ENCODE measurements around the gene URM1.

The URM1 gene

GRCh38 chr9:128344931-128345605 lies 26.1 kb upstream of the URM1 start:
- FAIRE-seq (no peak), DNase-seq (ENCODE audit: insufficient read length, low spot score) (no peak)

- no peak for DNase-seq (ENCODE audit: insufficient read length, low spot score)
- no peak for FAIRE-seq
Measured at GRCh38 chr9:128349125-128349524, 22.0 kb upstream of the URM1 start.

- FAIRE-seq (no peak), DNase-seq (ENCODE audit: insufficient read length, low spot score) (no peak)
Measured at GRCh38 chr9:128349772-128350171, 21.4 kb upstream of the URM1 start.

- FAIRE-seq (no peak), DNase-seq (ENCODE audit: insufficient read length, low spot score) (no peak)
Measured at GRCh38 chr9:128355451-128355850, 15.7 kb upstream of the URM1 start.

- no peak for DNase-seq (ENCODE audit: insufficient read length, low spot score)
- FAIRE-seq, result no peak
Measured at GRCh38 chr9:128358090-128358489, 13.1 kb upstream of the URM1 start.

- DNase-seq (ENCODE audit: insufficient read length, low spot score), result no peak
- FAIRE-seq, result no peak
Measured at GRCh38 chr9:128358861-128359260, 12.3 kb upstream of the URM1 start.

GRCh38 chr9:128360826-128361225 lies 10.3 kb upstream of the URM1 start:
- FAIRE-seq, result no peak
- DNase-seq (ENCODE audit: insufficient read length, low spot score), result no peak

- FAIRE-seq (no peak), DNase-seq (ENCODE audit: insufficient read length, low spot score) (no peak)
Measured at GRCh38 chr9:128361296-128361985, 9.7 kb upstream of the URM1 start.

- FAIRE-seq, result peak; percentile 92
- DNase-seq (ENCODE audit: insufficient read length, low spot score), result peak; percentile 85
Measured at GRCh38 chr9:128361986-128362646, 9.1 kb upstream of the URM1 start.

- FAIRE-seq, result no peak
- DNase-seq (ENCODE audit: insufficient read length, low spot score), result no peak
Measured at GRCh38 chr9:128362774-128363173, 8.4 kb upstream of the URM1 start.

GRCh38 chr9:128365525-128365924 lies 5.6 kb upstream of the URM1 start:
- FAIRE-seq (no peak), DNase-seq (ENCODE audit: insufficient read length, low spot score) (no peak)

GRCh38 chr9:128369024-128369706 lies 2.0 kb upstream of the URM1 start:
- FAIRE-seq (no peak), DNase-seq (ENCODE audit: insufficient read length, low spot score) (no peak)

- DNase-seq (ENCODE audit: insufficient read length, low spot score) (no peak), FAIRE-seq (no peak)
Measured at GRCh38 chr9:128370367-128370751, 815 bp upstream of the URM1 start.

GRCh38 chr9:128371630-128372117 lies 500 bp downstream of the URM1 start:
- no peak for DNase-seq (ENCODE audit: insufficient read length, low spot score)
- FAIRE-seq, result peak; percentile 14

- DNase-seq (ENCODE audit: insufficient read length, low spot score), result no peak
- FAIRE-seq, result no peak
Measured at GRCh38 chr9:128372188-128372641, 1.0 kb downstream of the URM1 start.

GRCh38 chr9:128372784-128373183 lies 1.6 kb downstream of the URM1 start:
- no peak for FAIRE-seq
- no peak for DNase-seq (ENCODE audit: insufficient read length, low spot score)

GRCh38 chr9:128374221-128374675 lies 3.1 kb downstream of the URM1 start:
- DNase-seq (ENCODE audit: insufficient read length, low spot score) (no peak), FAIRE-seq (no peak)

GRCh38 chr9:128375865-128376264 lies 4.7 kb downstream of the URM1 start:
- no peak for FAIRE-seq

GRCh38 chr9:128382261-128382660 lies 11.1 kb downstream of the URM1 start:
- FAIRE-seq (no peak), DNase-seq (ENCODE audit: insufficient read length, low spot score) (no peak)

More at GRCh38 chr9:128375865-128376264, 4.7 kb downstream of the URM1 start:
- no peak for DNase-seq (ENCODE audit: insufficient read length, low spot score)

GRCh38 chr9:128383007-128383753 lies 12.0 kb downstream of the URM1 start:
- FAIRE-seq (no peak), DNase-seq (ENCODE audit: insufficient read length, low spot score) (no peak)

All from GM19239 (cell line).